H1 (cell line): ENCODE measurements around the gene HOMER3. TPM values are rescaled to one million over a fixed set of nuclear protein-coding genes. Genes with fewer than 3 reads are reported as not detected.
A peak's percentile ranks its signal among the peaks of the same experiment; 100 is the strongest.

ENCODE experiments used
- BACH1 ChIP-seq: IDR thresholded peaks from 2 replicates; pipeline ENCODE4 v1.6.1; 2012; ENCODE audit warnings: low read length, improper control_type of control experiment
- BCL11A ChIP-seq, 2 experiments: IDR thresholded peaks; one replicate each; pipeline ENCODE4 v1.6.1; 2011; ENCODE audit warnings: low read depth in 2 of 2, low read length in 2 of 2, mild to moderate bottlenecking in 2 of 2
- BRCA1 ChIP-seq: IDR thresholded peaks from 2 replicates; pipeline ENCODE4 v1.6.1; 2012; ENCODE audit warnings: low read depth, low read length, improper control_type of control experiment
- CHD2 ChIP-seq: IDR thresholded peaks from 2 replicates; pipeline ENCODE4 v1.6.1; 2012; ENCODE audit warnings: low read length, improper control_type of control experiment
- CREB1 ChIP-seq: IDR thresholded peaks from 2 replicates; pipeline ENCODE4 v1.6.1; 2012; ENCODE audit warnings: inconsistent platforms
- EP300 ChIP-seq, 2 experiments: IDR thresholded peaks; 1 replicate in 1 of 2; 2 replicates in 1 of 2; pipeline ENCODE4 v1.6.1; 2011 to 2012; ENCODE audit warnings: low read depth in 2 of 2, low read length in 2 of 2, mild to moderate bottlenecking in 2 of 2, borderline replicate concordance in 1 of 2, inconsistent platforms in 1 of 2, moderate library complexity in 1 of 2
- GTF2F1 ChIP-seq: IDR thresholded peaks from 2 replicates; pipeline ENCODE4 v1.6.1; 2012; ENCODE audit warnings: low read depth, low read length, improper control_type of control experiment, borderline replicate concordance
- HDAC2 ChIP-seq, 2 experiments: fragments of 300-600 bp in 1 of 2; sonication (generic) in 1 of 2; IDR thresholded peaks; 2 replicates each; pipeline ENCODE4 v1.6.1; 2011 to 2012; ENCODE audit warnings: low read depth in 2 of 2, low read length in 2 of 2, mild to moderate bottlenecking in 2 of 2, moderate library complexity in 2 of 2, borderline replicate concordance in 1 of 2, inconsistent platforms in 1 of 2
- JUN ChIP-seq: IDR thresholded peaks from 2 replicates; pipeline ENCODE4 v1.6.1; 2011; ENCODE audit warnings: low read depth, mild to moderate bottlenecking, improper control_type of control experiment, low read length
- JUND ChIP-seq: IDR thresholded peaks from 2 replicates; pipeline ENCODE4 v1.6.1; 2011; ENCODE audit warnings: mild to moderate bottlenecking, improper control_type of control experiment, low read length
- KDM5A ChIP-seq: fragments of 200-600 bp; IDR thresholded peaks from 2 replicates; pipeline ENCODE4 v1.7.1; 2012; ENCODE audit warnings: mild to moderate bottlenecking, low read length, inconsistent platforms, mixed read lengths
- NANOG ChIP-seq: IDR thresholded peaks from 2 replicates; pipeline ENCODE4 v1.6.1; 2011; ENCODE audit warnings: low read length, low read depth, mild to moderate bottlenecking, inconsistent platforms; ENCODE audit not compliant: insufficient read depth, poor library complexity, severe bottlenecking
- POLR2A ChIP-seq, 2 experiments: IDR thresholded peaks; 1 replicate in 1 of 2; 2 replicates in 1 of 2; pipeline ENCODE4 v1.6.1; 2011; ENCODE audit warnings: low read depth in 2 of 2, low read length in 2 of 2, mild to moderate bottlenecking in 2 of 2; ENCODE audit errors: control extremely low read depth in 1 of 2
- POU5F1 ChIP-seq: IDR thresholded peaks from 2 replicates; pipeline ENCODE4 v1.6.1; 2011; ENCODE audit warnings: low read depth, mild to moderate bottlenecking, low read length, moderate library complexity
- RBBP5 ChIP-seq: IDR thresholded peaks from 2 replicates; pipeline ENCODE4 v1.7.1; 2012; ENCODE audit warnings: low read depth, mild to moderate bottlenecking, inconsistent platforms, low read length, moderate library complexity, borderline replicate concordance
- RNF2 ChIP-seq: fragments of 200-900, 300-1000 bp; sonication (generic); IDR thresholded peaks from 2 replicates; pipeline ENCODE4 v1.7.1; 2016; ENCODE audit warnings: borderline replicate concordance, low read depth, mild to moderate bottlenecking, antibody characterized with exemption, low read length; ENCODE audit not compliant: poor library complexity, severe bottlenecking; ENCODE audit errors: missing control alignments
- RXRA ChIP-seq: IDR thresholded peaks from 2 replicates; pipeline ENCODE4 v1.6.1; 2011; ENCODE audit warnings: low read depth, mild to moderate bottlenecking, low read length, moderate library complexity; ENCODE audit not compliant: insufficient read depth
- SAP30 ChIP-seq: fragments of 300-600 bp; sonication (generic); IDR thresholded peaks from 2 replicates; pipeline ENCODE4 v1.7.1; 2012; ENCODE audit warnings: low read length, moderate library complexity, mild to moderate bottlenecking, inconsistent platforms; ENCODE audit not compliant: insufficient read depth, insufficient replicate concordance
- TAF7 ChIP-seq: optimal IDR thresholded peaks from 2 replicates; pipeline ENCODE3; 2011; ENCODE audit warnings: low read depth, mild to moderate bottlenecking, inconsistent platforms, low read length, moderate library complexity, borderline replicate concordance
- TEAD4 ChIP-seq: IDR thresholded peaks from 2 replicates; pipeline ENCODE4 v1.6.1; 2012; ENCODE audit warnings: low read depth, low read length, inconsistent platforms, mixed read lengths
- polyA plus RNA-seq, 7 experiments: library from polyadenylated mRNA; depleted of rRNA in 3 of 7; stranded (reverse) in 5 of 7; unstranded in 2 of 7; fragments of >200 nt in 5 of 7; fragments of 200-250 nt in 2 of 7; gene quantifications; 1 replicate in 5 of 7; 2 replicates in 1 of 7; 4 replicates in 1 of 7; pipeline versions ENCODE4 v1.2.1 to v1.2.3, GENCODE V29; 2011 to 2013; ENCODE audit warnings: missing spikeins in 2 of 7, mixed read lengths in 2 of 7
- total RNA-seq: library from RNA; stranded (reverse); fragmentation: NEBNext Ultra II Directional; extraction: Animal tissue kit (Norgen Biotek cat#: 25700); gene quantifications from 2 replicates; pipeline ENCODE4 v1.2.1, GENCODE V29; 2021
- TF ChIP-seq, protein P1 (sequence below): IDR thresholded peaks from 2 replicates; pipeline ENCODE4 v1.6.1; 2011; ENCODE audit warnings: low read length, improper control_type of control experiment
- TF ChIP-seq, protein P2 (sequence below): IDR thresholded peaks from 2 replicates; pipeline ENCODE4 v1.6.1; 2012; ENCODE audit warnings: inconsistent platforms

Gene HOMER3
- total and polyA plus RNA-seq, 2 of the 8 experiments (the other 6 are each of a cell fraction or from before 2014, with no cell fraction given), result 28.3 to 41.6 TPM

DNA sequence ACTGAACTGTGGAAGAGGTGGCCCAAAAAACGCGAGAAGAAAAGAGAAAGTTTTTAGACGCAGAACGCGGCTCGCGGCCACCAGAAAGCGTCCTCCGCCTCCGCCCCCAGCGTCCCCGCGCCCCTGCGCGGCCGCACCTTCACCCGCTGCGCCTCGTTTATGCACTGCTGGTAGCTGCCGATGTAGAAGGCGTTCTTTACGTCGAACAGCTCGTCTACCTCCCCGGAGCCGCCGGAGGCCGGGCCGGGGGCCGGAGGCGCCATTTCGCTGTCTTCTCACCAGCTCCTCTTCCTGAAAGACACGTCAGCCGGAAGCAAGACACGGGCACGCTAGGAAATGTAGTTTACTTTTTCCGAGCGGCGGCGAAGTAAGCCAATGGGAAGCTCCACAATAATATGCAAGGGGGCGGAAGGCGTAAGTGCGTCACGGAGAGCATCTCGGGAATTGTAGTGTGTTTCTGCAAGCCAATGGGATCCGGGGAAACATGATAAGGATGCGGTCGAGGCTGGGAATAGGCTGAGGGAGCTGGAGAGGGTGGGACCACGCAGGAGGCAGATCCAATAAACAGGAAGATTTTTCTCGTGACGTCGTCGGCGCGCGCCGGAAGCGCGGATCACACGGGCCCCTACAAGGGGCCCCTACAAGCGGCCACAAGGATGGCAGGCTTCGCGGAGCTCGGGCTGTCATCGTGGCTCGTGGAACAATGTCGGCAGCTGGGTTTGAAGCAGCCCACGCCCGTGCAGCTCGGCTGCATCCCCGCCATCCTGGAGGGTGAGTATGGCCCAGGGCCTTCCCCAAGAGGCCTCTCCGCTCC lies 21.7 kb downstream of the HOMER3 start, which contains the start of the genes COPE and DDX49 (continued):
- TF ChIP-seq, protein P1, sequence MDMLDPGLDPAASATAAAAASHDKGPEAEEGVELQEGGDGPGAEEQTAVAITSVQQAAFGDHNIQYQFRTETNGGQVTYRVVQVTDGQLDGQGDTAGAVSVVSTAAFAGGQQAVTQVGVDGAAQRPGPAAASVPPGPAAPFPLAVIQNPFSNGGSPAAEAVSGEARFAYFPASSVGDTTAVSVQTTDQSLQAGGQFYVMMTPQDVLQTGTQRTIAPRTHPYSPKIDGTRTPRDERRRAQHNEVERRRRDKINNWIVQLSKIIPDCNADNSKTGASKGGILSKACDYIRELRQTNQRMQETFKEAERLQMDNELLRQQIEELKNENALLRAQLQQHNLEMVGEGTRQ, result no peak
- TF ChIP-seq RNF2 (no peak), CREB1 (peak; percentile 97), BACH1 (no peak), KDM5A (peak; percentile 91), BCL11A (IDR thresholded peaks at IDR 0.05; ENCODE audit: low read depth in 2 of 2, low read length in 2 of 2) (no peak), NANOG (no peak), POLR2A (IDR thresholded peaks at IDR 0.05; ENCODE audit: control extremely low read depth in 1 of 2, low read depth in 2 of 2, low read length in 2 of 2) (peak in 1 of 2 experiments; percentile 97; a peak in 2 of 3 replicates), JUN (no peak), SAP30 (peak; percentile 99), RBBP5 (no peak), EP300 (IDR thresholded peaks at IDR 0.05; ENCODE audit: borderline replicate concordance in 1 of 2, low read depth in 2 of 2, low read length in 2 of 2) (no peak), JUND (peak; percentile 34; the same call in 1 of the 2 replicates), CHD2 (peak; percentile 89), POU5F1 (no peak), BRCA1 (no peak), RXRA (no peak), TAF7 (peak; percentile 79), HDAC2 (IDR thresholded peaks at IDR 0.05; ENCODE audit: borderline replicate concordance in 1 of 2, low read depth in 2 of 2, low read length in 2 of 2) (peak; percentile 51 to 97; a peak in 2 of 4 replicates), TEAD4 (no peak), GTF2F1 (peak; percentile 28; the same call in 1 of the 2 replicates)
- TF ChIP-seq, protein P2, sequence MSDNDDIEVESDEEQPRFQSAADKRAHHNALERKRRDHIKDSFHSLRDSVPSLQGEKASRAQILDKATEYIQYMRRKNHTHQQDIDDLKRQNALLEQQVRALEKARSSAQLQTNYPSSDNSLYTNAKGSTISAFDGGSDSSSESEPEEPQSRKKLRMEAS, result peak; percentile 29; the same call in 1 of the 2 replicates
